Measurements from ENCODE around the gene SEC14L5. TPM values are rescaled to one million over a fixed set of nuclear protein-coding genes. Genes with fewer than 3 reads are reported as not detected.

The SEC14L5 gene
- total RNA-seq, 1 experiment from 2014 or later: 1.8 TPM

- no TSS peak for BruUV-seq (replicated peaks)
Observed at GRCh38 chr16:4970010-4970409, 11.9 kb downstream of the SEC14L5 start.

GRCh38 chr16:4972938-4973587 is 14.9 kb downstream of the SEC14L5 start:
- no peaks in the 10 kb centered on the region for H3K79me2 ChIP-seq (ENCODE audit: low read depth)
- H3K9me2 ChIP-seq (ENCODE audit: insufficient read depth): no peaks in the 10 kb centered on the region
- no peak for DNase-seq
- no peaks in the 10 kb centered on the region for H3K4me1 ChIP-seq (replicated peaks; ENCODE audit: insufficient read depth)
- H4K20me1 ChIP-seq (ENCODE audit: insufficient read depth): no peaks in the 10 kb centered on the region
- H3K9me3 ChIP-seq (ENCODE audit: insufficient read depth, low read depth): no peaks in the 10 kb centered on the region
- POLR2A ChIA-PET (ENCODE audit: unreplicated experiment): no interaction called here
- TF ChIP-seq CTCF (conservative IDR thresholded peaks at IDR 0.05) (no peak), EZH2 (IDR thresholded peaks at IDR 0.05; ENCODE audit: low read depth) (no peak)
- H3K4me2 ChIP-seq: no peak overlapping the region
- peaks cover 54% of the 10 kb centered on the region for H3K27me3 ChIP-seq (ENCODE audit: insufficient read depth, low read depth)
- H3K36me3 ChIP-seq (ENCODE audit: low read depth): no peaks in the 10 kb centered on the region
- BruUV-seq (replicated peaks): no TSS peak
- H3F3A ChIP-seq (ENCODE audit: insufficient read depth, low read depth): no peaks in the 10 kb centered on the region; the same call in none of the 2 replicates
- no peak overlapping the region for H3K27ac ChIP-seq
- CTCF ChIA-PET: no interaction called here
- intact Hi-C loops (cut with micrococcal nuclease; ENCODE audit: unreplicated experiment): no loop called here
- no peak overlapping the region for H3K4me3 ChIP-seq
- no peak overlapping the region for H2AFZ ChIP-seq

More at GRCh38 chr16:4970010-4970409, 11.9 kb downstream of the SEC14L5 start:
- Histone ChIP-seq H3K79me2 (ENCODE audit: low read depth) (no peaks in the 10 kb centered on the region), H2AFZ (no peak overlapping the region), H3K9me3 (ENCODE audit: insufficient read depth, low read depth) (no peaks in the 10 kb centered on the region), H3K27me3 (ENCODE audit: insufficient read depth, low read depth) (peaks cover 46% of the 10 kb centered on the region), H3K4me2 (no peak overlapping the region), H3K4me1 (replicated peaks; ENCODE audit: insufficient read depth) (no peaks in the 10 kb centered on the region), H3K27ac (no peak overlapping the region), H3K9me2 (ENCODE audit: insufficient read depth) (no peaks in the 10 kb centered on the region), H3F3A (ENCODE audit: insufficient read depth, low read depth) (no peaks in the 10 kb centered on the region; the same call in none of the 2 replicates), H4K20me1 (ENCODE audit: insufficient read depth) (no peaks in the 10 kb centered on the region), H3K36me3 (ENCODE audit: low read depth) (no peaks in the 10 kb centered on the region), H3K4me3 (no peak overlapping the region)
- ChIA-PET CTCF (no interaction called here), POLR2A (ENCODE audit: unreplicated experiment) (no interaction called here)
- DNase-seq: no peak
- TF ChIP-seq EZH2 (IDR thresholded peaks at IDR 0.05; ENCODE audit: low read depth): no peak
- intact Hi-C loops (cut with micrococcal nuclease; ENCODE audit: unreplicated experiment): no loop called here

GRCh38 chr16:4976079-4976478 is 17.9 kb downstream of the SEC14L5 start:
- H3F3A ChIP-seq (ENCODE audit: insufficient read depth, low read depth): no peaks in the 10 kb centered on the region; the same call in 1 of the 2 replicates
- intact Hi-C loops (cut with micrococcal nuclease; ENCODE audit: unreplicated experiment): no loop called here
- no peak overlapping the region for H3K27ac ChIP-seq
- H3K79me2 ChIP-seq (ENCODE audit: low read depth): no peaks in the 10 kb centered on the region
- no peaks in the 10 kb centered on the region for H4K20me1 ChIP-seq (ENCODE audit: insufficient read depth)
- H2AFZ ChIP-seq: no peak overlapping the region
- peaks cover 60% of the 10 kb centered on the region for H3K27me3 ChIP-seq (ENCODE audit: insufficient read depth, low read depth)
- TF ChIP-seq CTCF (conservative IDR thresholded peaks at IDR 0.05): no peak
- no peak for TF ChIP-seq EZH2 (IDR thresholded peaks at IDR 0.05; ENCODE audit: low read depth)
- no peak for DNase-seq
- no TSS peak for BruUV-seq (replicated peaks)
- CTCF ChIA-PET: no interaction called here
- H3K9me2 ChIP-seq (ENCODE audit: insufficient read depth): no peaks in the 10 kb centered on the region
- H3K36me3 ChIP-seq (ENCODE audit: low read depth): no peaks in the 10 kb centered on the region
- POLR2A ChIA-PET (ENCODE audit: unreplicated experiment): interaction anchor here (0.5 kb wide), 1 partner anchor 11 kb away, joined by 3 read pairs; no protein-coding TSS in a partner anchor
- no peak overlapping the region for H3K4me2 ChIP-seq
- H3K4me1 ChIP-seq (replicated peaks; ENCODE audit: insufficient read depth): no peaks in the 10 kb centered on the region
- no peak overlapping the region for H3K4me3 ChIP-seq
- no peaks in the 10 kb centered on the region for H3K9me3 ChIP-seq (ENCODE audit: insufficient read depth, low read depth)
